NCI-H345 (cell line): ENCODE measurements around the gene SNAPC3.
"Not testable (repeated sequence)": the region's sequence is repeated elsewhere in the genome, so short reads cannot be mapped to it uniquely, and the experiment has no call there.

ENCODE experiments used
- DNase-seq: peaks from one replicate; lab custom pipeline; 2025; lab: John Stamatoyannopoulos, UW

Gene SNAPC3

DNA sequence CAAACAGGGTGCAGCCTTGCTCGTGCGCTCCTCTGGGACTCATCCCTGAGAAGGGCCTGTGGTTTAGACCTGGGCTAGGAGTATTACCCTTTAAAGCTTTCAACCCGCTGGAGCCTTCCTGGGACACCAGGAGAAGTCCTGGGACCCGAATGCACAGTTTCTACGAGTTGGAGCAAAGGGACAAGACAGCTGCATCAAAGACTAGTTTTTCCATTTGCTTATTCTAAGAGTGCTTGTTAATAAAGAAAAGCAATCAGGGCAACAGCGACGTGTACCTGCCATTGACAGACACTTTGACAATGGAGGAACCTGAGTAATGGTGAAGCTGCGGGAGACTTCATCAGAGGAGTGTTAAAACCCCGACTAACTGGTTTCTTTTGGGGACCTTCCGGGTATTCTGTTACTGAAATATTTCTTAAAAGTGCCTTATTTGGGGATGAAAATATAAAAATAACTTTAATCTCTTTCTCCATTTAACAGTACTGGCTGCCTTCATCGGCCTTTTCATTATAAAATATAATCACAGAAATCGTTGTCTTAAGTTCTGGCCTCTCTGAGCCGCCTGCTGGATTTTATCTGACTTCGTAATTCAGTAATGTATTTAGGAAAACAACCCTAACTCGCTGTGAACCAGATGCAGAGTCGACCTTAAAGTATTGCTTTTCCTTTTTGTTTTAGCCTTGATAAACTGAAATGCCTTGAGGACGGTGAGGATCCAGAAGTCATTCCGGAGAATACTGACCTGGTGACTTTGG is 732 bp downstream of the SNAPC3 start:
- peak; percentile 12 for DNase-seq

DNA sequence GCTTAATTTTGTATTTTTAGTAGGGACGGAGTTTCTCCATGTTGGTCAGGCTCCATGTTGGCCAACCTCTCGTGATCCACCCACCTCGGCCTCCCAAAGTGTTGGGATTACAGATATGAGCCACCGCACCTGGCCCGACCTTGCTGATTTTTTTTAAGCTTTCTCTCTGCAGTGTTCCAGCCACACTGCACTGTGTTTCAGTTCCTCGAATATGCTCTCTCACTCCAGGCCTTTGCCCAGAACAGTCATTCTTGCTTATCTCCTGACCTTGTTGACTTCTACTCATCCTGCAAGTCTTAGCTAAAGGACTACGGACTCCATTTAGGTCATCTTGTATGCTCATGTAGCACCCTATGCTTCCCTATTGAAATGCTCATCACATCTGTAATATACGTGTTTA is 3.3 kb downstream of the SNAPC3 start:
- no peak for DNase-seq

DNA sequence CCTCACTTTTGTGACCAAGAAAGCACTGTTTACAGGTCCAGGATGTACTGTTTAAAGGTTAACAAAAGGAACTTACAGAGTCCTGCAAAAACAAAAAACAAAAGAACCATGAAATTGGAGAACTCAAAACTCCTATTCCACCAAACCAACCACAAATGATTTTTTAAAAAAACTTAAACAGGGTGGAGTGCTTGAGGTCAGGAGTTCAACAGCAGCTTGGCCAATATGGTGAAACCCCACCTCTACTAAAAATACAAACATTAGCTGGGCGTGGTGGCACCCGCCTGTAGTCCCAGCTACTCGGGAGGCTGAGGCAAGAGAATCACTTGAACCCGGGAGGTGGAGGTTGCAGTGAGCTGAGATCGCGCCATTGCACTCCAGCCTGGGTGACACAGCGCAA is 5.0 kb downstream of the SNAPC3 start:
- DNase-seq = not testable (repeated sequence)

DNA sequence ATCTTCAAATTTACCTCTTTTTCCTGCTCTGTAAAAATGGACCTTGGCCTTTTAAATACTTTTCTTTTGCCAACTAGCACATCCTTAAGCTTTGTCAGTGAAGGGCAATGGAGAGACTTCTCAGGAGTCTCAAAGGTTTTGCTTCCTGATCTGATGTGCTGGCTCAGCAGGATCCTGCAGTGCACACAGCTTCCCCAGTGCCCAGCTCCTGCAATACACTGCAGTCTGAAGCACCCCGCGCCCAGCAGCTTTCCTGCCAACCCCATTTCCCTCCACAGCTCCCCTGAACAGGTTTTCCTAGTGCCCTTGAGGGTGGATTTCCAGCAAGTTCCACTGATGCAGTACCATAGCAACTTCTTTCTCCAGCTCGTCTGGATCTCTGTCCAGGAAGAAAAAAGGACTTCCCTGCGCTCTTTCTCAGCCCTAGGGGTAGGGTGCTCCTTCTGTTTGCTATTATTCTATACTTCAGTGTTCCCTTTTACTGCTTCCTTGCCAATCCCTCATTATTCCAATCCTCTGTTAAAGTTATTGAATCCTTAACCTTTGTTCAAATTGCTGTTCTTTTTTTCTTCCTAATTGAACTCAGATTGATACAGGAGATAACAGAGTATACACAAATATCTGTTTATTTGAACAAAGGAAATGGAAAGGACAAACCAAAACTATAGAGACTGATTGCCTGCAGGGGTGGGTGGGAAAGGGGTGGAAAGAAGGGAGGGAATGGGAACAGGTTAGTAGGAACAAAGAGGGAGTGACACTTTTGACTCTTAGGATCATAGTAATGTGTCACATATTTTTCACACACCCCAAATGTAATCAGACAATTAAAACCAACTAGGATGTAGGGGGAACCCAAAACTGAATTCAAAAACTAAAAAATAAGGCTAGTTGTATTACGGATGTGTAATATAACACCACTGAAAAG is 8.5 kb downstream of the SNAPC3 start:
- DNase-seq = peak; percentile 5

DNA sequence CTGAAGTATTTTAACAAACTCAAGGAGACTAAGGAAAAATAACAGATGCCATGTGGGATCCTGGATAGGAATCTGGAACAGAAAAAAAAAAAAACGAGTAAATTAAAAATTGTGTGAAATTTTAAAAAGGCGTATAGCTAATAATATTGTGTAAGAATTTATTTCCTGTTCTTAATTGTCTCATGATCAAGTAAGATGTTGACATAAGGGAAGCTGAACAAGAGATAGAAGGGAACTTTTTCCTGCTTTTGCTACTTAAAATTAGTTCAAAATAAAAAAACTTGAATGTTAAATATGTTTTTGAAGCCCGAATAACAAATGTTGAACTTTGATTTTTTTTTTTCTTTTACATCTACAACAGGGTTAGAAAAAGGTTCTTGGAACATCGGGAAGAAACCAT is 10.5 kb downstream of the SNAPC3 start:
- DNase-seq = no peak

DNA sequence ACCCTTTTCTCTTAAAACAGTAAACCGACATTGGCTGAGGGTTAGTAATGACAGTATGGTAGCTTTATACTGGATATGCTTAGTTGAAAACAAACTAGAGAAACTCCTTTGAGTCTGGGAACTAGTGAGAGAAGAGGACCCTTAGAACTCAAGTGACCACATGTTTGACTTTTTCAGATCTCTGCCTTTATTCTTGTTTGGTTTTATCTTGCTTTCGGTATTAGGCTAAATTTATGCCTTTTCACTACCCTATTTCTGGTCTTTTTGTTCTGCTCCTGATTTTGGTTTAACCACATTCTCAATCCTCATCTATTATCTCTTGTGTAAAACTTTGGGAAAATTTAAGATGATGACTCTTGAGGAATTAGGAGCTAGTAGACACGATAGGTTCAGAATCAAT is 11.0 kb downstream of the SNAPC3 start:
- no peak for DNase-seq

DNA sequence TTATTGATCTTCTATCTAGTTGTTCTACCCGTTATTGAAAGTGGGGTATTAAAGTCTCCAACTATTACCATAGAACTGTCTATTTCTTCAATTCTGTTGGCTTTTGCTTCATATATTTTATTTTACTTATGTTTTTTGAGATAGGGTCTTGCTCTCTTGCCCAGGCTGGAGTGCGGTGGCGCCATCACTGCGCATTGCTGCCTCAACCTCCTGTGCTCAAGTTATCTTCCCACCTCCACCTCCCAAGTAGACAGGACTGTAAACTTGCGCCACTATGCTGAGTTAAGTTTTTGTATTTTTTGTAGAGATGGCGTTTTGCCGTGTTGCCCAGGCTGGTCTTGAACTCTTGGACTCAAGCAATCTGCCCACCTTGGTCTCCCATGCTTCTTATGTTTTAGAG is 16.2 kb downstream of the SNAPC3 start:
- DNase-seq = no peak

DNA sequence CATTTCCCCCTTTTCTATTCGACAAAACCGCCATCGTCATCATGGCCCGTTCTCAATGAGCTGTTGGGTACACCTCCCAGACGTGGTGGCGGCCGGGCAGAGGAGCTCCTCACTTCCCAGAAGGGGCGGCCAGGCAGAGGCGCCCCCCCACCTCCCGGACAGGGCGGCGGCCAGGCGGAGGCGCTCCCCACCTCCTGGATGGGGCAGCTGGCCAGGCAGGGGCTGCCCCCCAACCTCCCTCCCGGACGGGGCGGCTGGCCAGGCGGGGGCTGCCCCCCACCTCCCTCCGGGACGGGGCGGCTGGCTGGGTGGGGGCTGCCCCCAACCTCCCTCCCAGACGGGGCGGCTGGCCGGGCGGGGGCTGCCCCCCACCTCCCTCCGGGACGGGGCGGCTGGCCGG is 19.2 kb downstream of the SNAPC3 start:
- not testable (repeated sequence) for DNase-seq

DNA sequence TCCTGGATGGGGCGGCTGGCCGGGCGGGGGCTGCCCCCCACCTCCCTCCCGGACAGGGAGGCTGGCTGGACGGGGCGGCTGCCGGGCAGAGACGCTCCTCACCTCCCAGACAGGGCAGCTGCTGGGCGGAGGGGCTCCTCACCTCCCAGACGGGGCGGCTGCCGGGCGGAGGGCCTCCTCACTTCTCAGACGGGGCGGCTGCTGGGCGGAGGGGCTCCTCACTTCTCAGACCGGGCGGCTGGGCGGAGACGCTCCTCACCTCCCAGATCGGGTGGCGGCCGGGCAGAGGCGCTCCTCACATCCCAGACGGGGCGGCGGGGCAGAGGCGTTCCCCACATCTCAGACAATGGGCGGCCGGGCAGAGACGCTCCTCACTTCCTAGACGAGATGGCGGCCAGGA is 19.6 kb downstream of the SNAPC3 start:
- DNase-seq = not testable (repeated sequence)

DNA sequence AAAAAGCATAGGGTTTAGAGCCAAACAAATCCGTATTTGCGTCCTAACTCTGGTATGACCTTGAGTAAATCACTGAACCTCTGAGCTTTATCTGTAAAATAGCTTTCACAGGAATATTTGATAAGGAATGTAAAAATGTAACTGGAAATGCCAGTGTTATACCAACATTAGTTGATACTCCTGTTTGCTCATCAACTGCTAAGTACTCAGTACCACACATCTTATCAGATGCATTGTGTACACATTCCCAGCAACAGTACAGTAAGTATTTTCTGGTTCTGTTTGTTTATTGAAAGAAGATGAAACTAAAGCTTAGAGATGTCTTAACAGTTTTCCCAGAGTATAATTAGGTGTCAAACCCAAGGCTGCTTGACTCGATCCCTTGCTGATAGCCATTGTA is 21.5 kb downstream of the SNAPC3 start:
- DNase-seq = no peak

DNA sequence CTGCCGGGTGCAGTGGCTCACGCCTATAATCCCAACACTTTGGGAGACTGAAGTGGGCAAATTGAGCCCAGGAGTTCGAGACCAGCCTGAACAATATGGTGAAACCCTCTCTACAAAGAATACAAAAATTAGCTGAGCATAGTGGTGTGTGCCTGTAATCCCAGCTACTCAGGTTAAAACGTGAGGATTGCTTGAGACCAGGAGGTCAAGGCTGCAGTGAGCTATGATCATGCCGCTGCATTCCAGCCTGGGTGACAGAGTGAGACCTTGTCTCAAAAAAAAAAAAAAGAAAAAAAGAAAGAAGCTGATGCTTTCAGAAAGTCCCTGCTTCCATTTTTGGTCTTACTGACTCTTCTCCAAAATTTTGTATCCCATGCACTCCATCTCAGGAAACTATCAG is 31.3 kb downstream of the SNAPC3 start:
- DNase-seq = no peak

DNA sequence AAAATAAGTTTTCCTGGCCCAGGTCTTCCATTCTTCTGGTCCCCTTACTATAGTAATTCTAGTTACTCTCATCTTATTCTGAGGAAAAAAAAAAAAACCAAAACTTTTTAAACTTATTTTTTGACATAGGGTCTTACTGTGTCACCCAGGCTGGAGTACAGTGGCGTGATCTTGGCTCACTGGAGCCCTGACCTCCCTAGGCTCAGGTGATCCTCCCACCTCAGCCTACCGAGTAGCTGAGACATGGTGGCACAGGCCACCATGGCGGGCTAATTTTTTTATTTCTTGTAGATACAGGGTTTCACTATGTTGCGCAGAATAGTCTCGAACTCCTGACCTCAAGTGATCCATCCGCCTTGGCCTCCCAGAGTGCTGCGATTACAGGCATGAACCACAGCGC is 38.4 kb downstream of the SNAPC3 start:
- DNase-seq = no peak

DNA sequence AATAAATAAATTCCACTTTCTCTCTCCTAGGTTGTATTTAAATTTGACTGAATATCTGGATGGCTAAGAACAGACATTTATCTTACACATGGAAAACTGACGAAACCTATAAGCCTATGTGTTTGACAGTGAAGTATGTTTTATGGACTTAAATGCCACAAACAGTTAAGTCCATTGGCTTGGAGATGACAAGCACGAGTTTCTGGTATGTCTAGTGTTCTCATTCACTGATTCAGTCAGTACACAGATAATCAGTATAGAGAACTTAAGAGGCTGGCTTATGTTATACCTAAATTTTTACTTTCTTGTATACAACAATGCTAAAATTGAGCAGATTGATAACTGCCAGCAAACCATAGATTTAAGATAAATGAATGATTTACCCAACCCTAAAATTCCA is 38.9 kb downstream of the SNAPC3 start:
- DNase-seq = no peak

DNA sequence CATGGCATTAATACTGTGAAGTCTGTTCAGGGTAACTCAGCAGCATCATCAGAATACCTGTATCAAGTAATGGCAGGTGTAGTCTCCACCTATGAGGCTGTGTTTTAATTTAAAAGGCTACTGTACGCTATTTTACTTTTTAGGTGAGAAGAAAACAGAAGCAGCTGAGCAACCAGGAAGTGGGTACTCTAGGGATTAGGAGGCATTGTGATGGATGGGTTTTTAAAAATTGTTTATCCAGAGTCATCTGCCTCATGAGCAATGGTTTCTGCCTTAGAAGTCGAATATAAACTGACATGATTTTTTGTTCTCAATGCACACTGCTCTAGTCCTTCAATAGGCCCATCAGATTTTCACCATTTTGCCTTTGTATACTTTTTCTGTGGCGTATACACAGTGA is 45.5 kb downstream of the SNAPC3 start:
- DNase-seq = peak; percentile 8

DNA sequence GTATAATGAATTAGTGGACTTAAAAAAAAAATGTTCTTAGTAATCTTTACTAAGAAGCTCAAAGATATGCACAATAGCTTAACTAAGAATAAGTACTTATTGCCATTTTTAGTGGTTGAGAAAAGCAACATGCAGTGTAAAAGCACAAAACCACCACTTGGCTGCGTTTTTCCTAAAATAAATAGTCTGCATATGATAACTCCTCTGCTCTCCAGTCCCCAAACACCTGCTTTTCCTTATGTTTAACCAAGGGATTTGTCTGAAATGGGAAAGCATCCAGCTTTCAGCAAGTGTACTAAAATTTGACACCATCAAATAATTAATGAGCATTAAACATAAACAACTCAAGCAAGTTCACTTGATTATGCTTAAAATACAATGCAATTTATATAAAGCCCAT is 46.7 kb downstream of the SNAPC3 start:
- DNase-seq = no peak

DNA sequence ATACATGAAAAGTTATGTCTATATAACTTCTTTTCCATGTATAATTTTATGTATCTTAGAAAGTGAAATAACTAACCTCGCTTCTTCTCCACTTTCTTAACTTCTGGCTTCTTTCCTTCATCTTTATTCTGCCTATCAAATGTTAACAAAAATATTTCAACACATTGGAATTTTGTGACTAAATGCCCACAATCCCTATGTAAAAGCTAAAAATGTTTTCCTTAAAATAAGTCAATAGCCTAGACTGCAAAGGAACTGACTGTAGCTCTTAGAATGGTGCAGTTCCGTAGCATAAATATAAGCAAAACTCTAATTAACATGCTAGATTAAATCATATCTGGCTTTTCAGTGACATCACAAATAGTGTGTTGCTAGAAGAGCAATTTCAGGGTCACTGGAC is 47.2 kb downstream of the SNAPC3 start:
- DNase-seq = no peak

DNA sequence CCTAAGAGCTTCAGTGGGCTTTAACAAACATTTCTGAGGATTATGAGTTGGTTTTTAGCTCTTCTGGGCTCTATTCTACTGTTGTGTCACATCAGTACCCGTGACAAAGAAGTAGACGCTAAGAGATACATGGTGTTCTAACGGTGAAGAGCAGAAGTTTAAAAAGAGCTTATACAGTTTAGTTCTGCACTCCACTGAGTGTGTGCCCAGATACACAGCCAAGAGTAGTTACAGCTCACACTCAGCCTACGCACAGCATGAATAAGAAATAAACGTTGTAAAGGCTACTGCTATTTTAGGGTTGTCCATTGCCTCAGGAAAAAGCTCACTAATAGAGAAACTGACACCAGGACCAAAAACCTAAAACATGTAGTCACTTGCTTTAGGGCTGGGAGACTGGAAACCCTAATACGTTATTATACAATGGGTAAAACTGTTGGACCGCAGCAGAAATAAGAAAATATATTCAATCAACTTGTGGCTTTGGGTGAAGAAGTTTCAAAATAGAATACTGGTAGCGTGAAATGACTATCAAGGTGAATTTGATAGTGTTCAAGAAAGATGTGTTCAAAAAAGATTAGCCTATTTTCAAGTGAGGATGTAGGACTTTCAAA is 53.4 kb downstream of the SNAPC3 start:
- no peak for DNase-seq

DNA sequence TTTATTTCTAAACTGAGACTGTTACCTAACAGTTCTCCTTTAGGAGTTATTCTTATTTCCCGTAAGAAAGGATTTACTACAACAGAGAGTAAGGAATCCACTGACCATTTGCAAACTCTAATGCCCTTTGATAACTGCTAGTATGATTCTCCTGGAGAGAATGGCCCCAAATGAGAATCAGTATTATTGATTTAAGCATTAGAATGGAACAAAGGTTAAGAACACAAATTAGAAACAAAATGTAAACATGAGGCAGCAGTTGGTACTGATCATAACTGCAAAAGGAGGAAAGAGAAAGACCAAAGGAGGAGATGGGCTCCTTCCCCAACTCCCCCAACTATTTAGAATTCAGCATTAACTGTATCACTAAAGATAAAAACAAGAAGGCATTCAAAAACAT is 57.4 kb downstream of the SNAPC3 start:
- DNase-seq = no peak

DNA sequence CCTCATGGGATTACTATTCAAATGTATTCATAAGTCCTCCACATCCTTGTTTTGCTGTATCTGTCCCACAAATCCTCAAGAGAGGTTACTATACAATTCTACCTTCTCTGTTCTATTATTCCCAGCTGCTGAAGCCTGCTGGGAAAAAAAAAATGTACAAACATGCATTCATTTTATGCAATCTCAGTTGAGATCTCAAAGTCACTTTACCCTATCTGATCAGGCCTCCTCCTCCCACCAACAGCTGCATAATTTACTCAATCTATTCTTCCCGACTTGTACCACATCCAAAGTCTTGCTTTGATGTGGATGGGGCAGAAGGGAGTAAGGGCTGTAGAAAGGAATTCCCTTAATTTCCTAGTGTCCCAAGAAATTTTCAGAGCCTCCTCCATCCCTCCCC is 59.5 kb downstream of the SNAPC3 start:
- DNase-seq = no peak

DNA sequence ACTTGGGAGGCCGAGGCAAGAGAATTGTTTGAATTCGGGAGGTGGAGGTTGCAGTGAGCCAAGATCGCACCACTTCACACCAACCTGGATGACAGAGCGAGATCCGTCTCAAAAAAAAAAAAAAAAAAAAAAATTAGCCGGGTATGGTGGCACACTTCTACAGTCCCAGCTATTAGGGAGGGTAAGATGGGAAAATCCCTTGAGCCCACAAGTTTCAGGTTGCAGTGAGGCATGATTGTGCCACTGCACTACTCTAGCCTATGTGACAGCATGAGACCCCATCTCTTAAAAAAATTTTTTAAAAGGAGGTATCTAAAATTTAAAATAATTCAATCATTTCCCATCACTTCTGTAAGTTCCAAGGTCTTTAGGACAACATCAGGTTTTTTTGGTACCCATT is 62.1 kb downstream of the SNAPC3 start:
- no peak for DNase-seq

DNA sequence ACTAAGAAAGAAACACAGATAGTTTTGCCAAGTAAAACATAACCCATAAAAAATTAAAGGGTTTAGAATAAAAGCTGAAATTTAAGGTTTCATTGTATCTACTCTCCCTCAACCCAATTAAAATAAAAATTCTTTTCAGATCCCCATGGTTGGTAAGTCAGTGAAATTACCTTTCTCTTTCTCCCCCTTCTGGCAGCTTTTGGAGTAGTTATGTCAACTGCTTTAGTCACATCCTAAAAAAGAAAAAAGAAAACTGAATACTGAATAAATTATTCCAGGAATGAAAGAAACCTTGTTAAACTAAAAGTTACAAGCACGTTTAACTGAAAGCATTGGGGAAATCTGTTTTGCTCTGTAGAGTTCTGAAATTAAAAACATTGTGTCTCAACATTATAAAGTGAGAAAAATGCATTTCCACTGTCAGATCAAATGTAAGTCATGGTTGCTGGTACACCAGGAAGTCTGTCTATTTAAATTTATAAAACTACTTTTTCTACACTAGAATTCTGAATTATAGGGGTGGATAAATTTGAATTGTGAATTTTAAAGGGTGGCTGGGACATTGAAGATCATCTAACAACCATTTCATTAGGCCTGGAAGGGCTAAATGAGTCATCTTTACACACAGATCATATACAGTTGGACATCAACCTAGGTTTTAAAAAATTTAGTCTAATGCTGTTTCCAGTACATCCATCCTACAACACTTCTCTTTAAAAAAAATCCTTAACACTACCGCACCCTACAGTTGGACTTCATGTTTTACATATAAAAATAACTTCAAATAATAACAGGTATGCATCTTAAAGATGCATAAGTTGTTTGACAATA is 63.4 kb downstream of the SNAPC3 start:
- no peak for DNase-seq

DNA sequence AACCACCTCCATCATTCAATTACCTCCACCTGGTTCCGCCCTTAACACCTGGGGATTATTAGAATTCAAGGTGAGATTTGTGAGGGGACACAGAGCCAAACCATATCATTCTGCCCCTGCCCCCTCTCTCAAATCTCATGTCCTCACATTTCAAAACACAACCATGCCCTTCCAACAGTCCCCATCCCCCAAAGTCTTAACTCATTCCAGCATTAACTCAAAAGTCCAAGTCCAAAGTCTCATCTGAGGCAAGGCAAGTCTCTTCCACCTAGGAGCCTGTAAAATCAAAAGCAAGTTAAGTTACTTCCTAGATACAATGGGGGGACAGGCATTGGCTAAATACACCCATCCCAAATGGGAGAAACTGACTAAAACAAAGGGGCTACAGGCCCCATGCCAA is 69.3 kb downstream of the SNAPC3 start:
- DNase-seq = no peak
